GM12872 (cell line): Measurements from ENCODE around the gene POLR3A.

Experiments
- CTCF ChIP-seq: IDR thresholded peaks from 3 replicates; pipeline ENCODE4 v1.5.1; 2011; ENCODE audit warnings: low read depth, mild to moderate bottlenecking, low read length, moderate library complexity; ENCODE audit not compliant: insufficient read depth

POLR3A gene

GRCh38 chr10:77977934-77978333, 51.4 kb downstream of the POLR3A start:
- no peak for TF ChIP-seq CTCF

- no peak for TF ChIP-seq CTCF
Measured at GRCh38 chr10:77977016-77977415, 52.3 kb downstream of the POLR3A start.

GRCh38 chr10:77975086-77975666, 54.1 kb downstream of the POLR3A start:
- TF ChIP-seq CTCF, result no peak

GRCh38 chr10:77974396-77975074, 54.8 kb downstream of the POLR3A start:
- TF ChIP-seq CTCF, result peak; percentile 24; the same call in 1 of the 3 replicates

GRCh38 chr10:77973276-77973675, 56.0 kb downstream of the POLR3A start:
- no peak for TF ChIP-seq CTCF

GRCh38 chr10:77972148-77972547, 57.2 kb downstream of the POLR3A start:
- TF ChIP-seq CTCF, result no peak

GRCh38 chr10:77971804-77972144, 57.5 kb downstream of the POLR3A start:
- TF ChIP-seq CTCF, result no peak
